Cardiac fibroblast (primary cell): ENCODE results near the gene PPP4R4.

Experiments used
- DNase-seq, 2 donors: peaks; one replicate each; pipeline versions ENCODE4 v3.0.0 to v3.0.0-alpha.2; 2010; ENCODE audit warnings: low read depth in 2 of 2
- H3K4me3 ChIP-seq, 2 donors: replicated peaks in 1 of 2; 1 replicate in 1 of 2; 2 replicates in 1 of 2; pipeline ENCODE4 v1.5.1; 2011; ENCODE audit warnings: low read depth in 2 of 2, low read length in 2 of 2, mild to moderate bottlenecking in 2 of 2, moderate library complexity in 1 of 2
- CTCF ChIP-seq: IDR thresholded peaks from one replicate; pipeline ENCODE4 v1.5.1; 2011; ENCODE audit warnings: low read depth, mild to moderate bottlenecking, low read length, inconsistent platforms

Gene PPP4R4

GRCh38 chr14:94173885-94174603 is at the start of gene PPP4R4:
Gene PPP4R4 (plus strand): TSS chr14:94174322. CDS start chr14:94174466, 144 bp downstream.
- peak within 1 kb of the TSS; percentile 47 to 55 for H3K4me3 ChIP-seq
- peak; percentile 45 to 86 for DNase-seq
- TF ChIP-seq CTCF: no peak

GRCh38 chr14:94124582-94125377 is 49.3 kb upstream of the PPP4R4 start:
- TF ChIP-seq CTCF: no peak
- no peak for DNase-seq
- H3K4me3 ChIP-seq: no peak overlapping the region

GRCh38 chr14:94125659-94126418 is 48.3 kb upstream of the PPP4R4 start:
- no peak for DNase-seq

GRCh38 chr14:94126419-94126677 is 47.8 kb upstream of the PPP4R4 start:
- DNase-seq: no peak
- TF ChIP-seq CTCF: no peak
- H3K4me3 ChIP-seq: no peak overlapping the region

More at GRCh38 chr14:94125659-94126418, 48.3 kb upstream of the PPP4R4 start:
- H3K4me3 ChIP-seq: no peak overlapping the region
- TF ChIP-seq CTCF: no peak

- no peak for TF ChIP-seq CTCF
Observed at GRCh38 chr14:94126800-94127199, 47.3 kb upstream of the PPP4R4 start.

GRCh38 chr14:94127330-94127729 is 46.8 kb upstream of the PPP4R4 start:
- H3K4me3 ChIP-seq: no peak overlapping the region
- DNase-seq: no peak
- no peak for TF ChIP-seq CTCF

More at GRCh38 chr14:94126800-94127199, 47.3 kb upstream of the PPP4R4 start:
- no peak overlapping the region for H3K4me3 ChIP-seq
- DNase-seq: no peak
